ENCODE data around the gene FAR2. TPM values are rescaled to one million over a fixed set of nuclear protein-coding genes. Genes with fewer than 3 reads are reported as not detected.

FAR2 gene
- total and polyA plus RNA-seq, 3 donors from 2014 or later, result 5.1 to 25.2 (median 5.8) TPM

GRCh38 chr12:29212682-29213403 is 63.8 kb downstream of the FAR2 start:
- no peak for TF ChIP-seq CTCF (IDR thresholded peaks at IDR 0.05)
- no peak for TF ChIP-seq POLR2A (IDR thresholded peaks at IDR 0.05)
- no peaks in the 10 kb centered on the region for H3K4me1 ChIP-seq
- H3K4me3 ChIP-seq, result no peak overlapping the region
- no peaks in the 10 kb centered on the region for H3K27me3 ChIP-seq
- intact Hi-C loops (cut with DNase I; ENCODE audit: low total_unique reads), result no loop called here
- H3K27ac ChIP-seq, result no peak overlapping the region
- H3K9me3 ChIP-seq, result no peaks in the 10 kb centered on the region
- no peaks in the 10 kb centered on the region for H3K36me3 ChIP-seq (ENCODE audit: low read depth, missing control alignments)
- no peak for DNase-seq
- 48 to 50% methylated on average over 4 of the region's 4 CpGs for WGBS, 2 donors

GRCh38 chr12:29216266-29216665 is 67.2 kb downstream of the FAR2 start:
- no peak overlapping the region for H3K27ac ChIP-seq
- no peaks in the 10 kb centered on the region for H3K27me3 ChIP-seq
- no peaks in the 10 kb centered on the region for H3K4me1 ChIP-seq
- intact Hi-C loops (cut with DNase I; ENCODE audit: low total_unique reads), result no loop called here
- WGBS, 2 donors, result 83 to 89% methylated on average over 2 of the region's 2 CpGs
- H3K36me3 ChIP-seq (ENCODE audit: low read depth, missing control alignments), result no peaks in the 10 kb centered on the region
- TF ChIP-seq CTCF (IDR thresholded peaks at IDR 0.05) (no peak), POLR2A (IDR thresholded peaks at IDR 0.05) (no peak)
- H3K9me3 ChIP-seq, result no peaks in the 10 kb centered on the region
- no peak for DNase-seq
- H3K4me3 ChIP-seq, result no peak overlapping the region

GRCh38 chr12:29216797-29217575 is 67.9 kb downstream of the FAR2 start:
- Histone ChIP-seq H3K4me1 (no peaks in the 10 kb centered on the region), H3K27ac (no peak overlapping the region), H3K9me3 (no peaks in the 10 kb centered on the region), H3K27me3 (no peaks in the 10 kb centered on the region), H3K36me3 (ENCODE audit: low read depth, missing control alignments) (no peaks in the 10 kb centered on the region), H3K4me3 (no peak overlapping the region)
- intact Hi-C loops (cut with DNase I; ENCODE audit: low total_unique reads), result no loop called here
- 74 to 82% methylated on average over 5 of the region's 5 CpGs for WGBS, 2 donors
- DNase-seq, result no peak
- TF ChIP-seq POLR2A (IDR thresholded peaks at IDR 0.05), result no peak
- no peak for TF ChIP-seq CTCF (IDR thresholded peaks at IDR 0.05)

GRCh38 chr12:29220632-29221336 is 71.7 kb downstream of the FAR2 start:
- H3K36me3 ChIP-seq (ENCODE audit: low read depth, missing control alignments), result no peaks in the 10 kb centered on the region
- peak overlapping the region; percentile 17 to 40 for H3K4me3 ChIP-seq
- WGBS, 2 donors, result 57 to 73% methylated on average over 18 of the region's 18 CpGs
- H3K27me3 ChIP-seq, result no peaks in the 10 kb centered on the region
- H3K9me3 ChIP-seq, result no peaks in the 10 kb centered on the region
- peak; percentile 59 for DNase-seq
- no peak overlapping the region for H3K27ac ChIP-seq
- TF ChIP-seq CTCF (IDR thresholded peaks at IDR 0.05), result no peak
- no peak for TF ChIP-seq POLR2A (IDR thresholded peaks at IDR 0.05)
- intact Hi-C loops (cut with DNase I; ENCODE audit: low total_unique reads), result no loop called here
- no peaks in the 10 kb centered on the region for H3K4me1 ChIP-seq

All from testis (tissue), 3 donors.